Measurements from ENCODE around the gene GRIK3.

- TF ChIP-seq CTCF (conservative IDR thresholded peaks at IDR 0.05 in 1 of 2, IDR thresholded peaks at IDR 0.05 in 1 of 2; ENCODE audit: low read depth in 1 of 2, low read length in 2 of 2) (no peak), EZH2 (IDR thresholded peaks at IDR 0.05; ENCODE audit: low read length, missing control alignments) (no peak)
Measured at GRCh38 chr1:36948147-36948546, 86.2 kb downstream of the GRIK3 start.

All from fibroblast of lung (primary cell).